NCI-H146 treated with DMSO at 0.1 percent for 48 hours (cell line): ENCODE data around the gene RBBP8.
"Not testable (repeated sequence)": the region's sequence is repeated elsewhere in the genome, so short reads cannot be mapped to it uniquely, and the experiment has no call there.

Experiments used
- DNase-seq: peaks from one replicate; lab custom pipeline; 2025; ENCODE audit not compliant: unreplicated experiment; lab: John Stamatoyannopoulos, UW

The RBBP8 gene

DNA sequence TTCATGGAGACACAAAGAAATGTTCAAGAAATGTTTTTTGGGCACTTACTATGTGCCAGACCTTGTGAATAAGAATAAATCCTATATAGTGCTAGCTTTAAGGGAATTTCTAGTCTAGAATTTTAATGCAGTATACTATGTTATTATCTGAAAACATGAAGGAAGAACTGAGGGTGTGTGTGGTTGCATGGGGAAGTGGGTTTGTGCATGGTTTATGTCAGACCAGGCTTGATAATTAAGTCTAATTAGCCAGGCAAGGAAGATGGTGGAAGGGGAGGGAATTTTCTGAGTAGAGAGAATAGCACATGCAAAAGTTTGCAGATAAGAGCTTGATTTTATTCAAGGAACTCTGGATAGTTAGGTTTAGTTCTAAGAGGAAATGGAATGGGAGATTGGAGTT lies 6.5 kb downstream of the RBBP8 start:
- DNase-seq = no peak

DNA sequence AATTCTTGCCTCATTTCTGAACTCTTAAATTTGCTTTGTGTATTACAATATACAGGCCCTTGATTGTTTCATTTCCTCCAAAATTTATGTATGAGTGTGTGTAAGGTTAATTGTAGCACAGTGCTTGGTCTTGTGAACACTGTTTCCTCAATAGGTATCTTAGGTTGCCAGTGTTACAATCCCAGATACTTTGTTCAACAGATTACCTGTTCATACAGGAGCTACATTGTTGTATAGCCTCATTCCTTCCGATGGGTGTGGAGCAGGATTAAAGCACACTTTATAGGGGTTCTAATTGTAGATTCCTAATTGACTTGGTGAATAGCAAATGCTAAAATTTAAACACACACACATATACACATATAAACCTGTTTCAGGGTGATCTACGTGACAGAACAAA lies 10.7 kb downstream of the RBBP8 start:
- DNase-seq = no peak

DNA sequence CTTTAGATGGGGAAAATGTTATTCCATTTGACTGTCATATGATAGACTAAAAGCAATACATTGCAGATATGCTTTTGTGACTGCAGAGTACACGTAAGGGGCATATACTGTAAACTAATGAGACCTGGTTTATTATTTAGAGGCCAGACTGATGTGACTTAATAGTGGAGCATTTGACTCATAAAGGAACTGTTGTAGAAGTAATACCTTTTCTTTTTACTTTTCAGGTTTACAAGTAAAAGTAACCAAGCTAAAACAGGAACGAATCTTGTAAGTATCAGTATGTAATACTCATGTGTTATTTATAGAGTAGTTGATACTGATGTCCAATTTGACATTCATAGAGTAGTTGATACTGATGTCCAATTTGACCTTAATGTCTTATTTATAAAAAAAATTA lies 13.1 kb downstream of the RBBP8 start:
- no peak for DNase-seq

DNA sequence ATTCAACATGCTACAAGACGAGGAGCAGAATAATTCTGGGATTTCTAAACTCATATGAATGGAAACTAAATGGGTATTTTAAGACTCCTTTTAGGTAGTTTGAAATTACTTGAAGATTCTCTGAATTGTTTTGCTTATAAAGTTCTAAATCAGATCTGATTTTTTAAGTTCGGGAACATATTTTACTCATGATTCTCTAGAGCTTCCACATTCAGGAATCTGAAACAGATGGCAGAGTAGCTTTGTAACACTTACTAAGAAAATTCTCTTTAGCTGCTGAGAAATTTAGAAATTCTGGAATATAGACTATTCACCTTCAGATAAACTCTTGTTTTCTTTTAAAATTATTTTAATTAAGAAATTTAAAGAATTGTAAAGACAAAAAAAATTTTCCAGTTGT lies 13.7 kb downstream of the RBBP8 start:
- no peak for DNase-seq

DNA sequence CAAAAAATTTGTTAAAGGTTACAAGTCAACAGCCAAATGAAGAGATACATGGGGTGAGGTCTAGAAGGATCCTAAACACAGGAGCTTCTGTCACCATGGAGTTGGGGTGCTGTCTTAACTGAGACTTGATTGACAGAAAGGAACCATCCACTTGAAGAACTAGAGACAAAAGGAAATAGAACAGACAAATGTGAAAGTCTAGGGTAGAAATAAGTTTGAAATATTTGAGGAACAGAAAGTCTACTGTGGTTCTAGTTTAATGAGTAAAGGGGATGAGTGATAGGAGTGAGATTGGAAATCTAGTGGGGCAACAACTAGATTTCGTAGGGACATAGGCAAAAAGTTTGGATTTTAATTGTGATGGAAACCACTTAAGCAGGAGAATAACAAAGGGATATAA lies 18.7 kb downstream of the RBBP8 start:
- no peak for DNase-seq

DNA sequence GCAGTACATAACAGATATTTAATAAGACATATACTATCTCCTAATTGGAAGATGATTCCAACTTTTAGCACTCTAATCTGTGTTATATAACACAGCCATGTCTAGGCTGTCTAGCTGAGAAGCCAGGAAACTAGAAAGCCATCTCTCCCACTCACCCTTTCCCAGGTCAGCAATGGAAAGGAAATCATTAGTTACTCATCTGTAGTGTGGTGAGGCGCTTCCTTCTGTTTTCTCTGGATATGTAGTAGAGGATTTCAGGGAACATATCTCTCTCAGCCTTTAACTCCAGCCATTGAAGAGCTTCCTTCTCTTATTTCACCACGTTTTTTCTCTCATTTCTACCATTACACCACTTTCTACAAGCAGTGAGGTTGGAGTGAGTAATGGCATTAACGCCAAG lies 19.4 kb downstream of the RBBP8 start:
- no peak for DNase-seq

DNA sequence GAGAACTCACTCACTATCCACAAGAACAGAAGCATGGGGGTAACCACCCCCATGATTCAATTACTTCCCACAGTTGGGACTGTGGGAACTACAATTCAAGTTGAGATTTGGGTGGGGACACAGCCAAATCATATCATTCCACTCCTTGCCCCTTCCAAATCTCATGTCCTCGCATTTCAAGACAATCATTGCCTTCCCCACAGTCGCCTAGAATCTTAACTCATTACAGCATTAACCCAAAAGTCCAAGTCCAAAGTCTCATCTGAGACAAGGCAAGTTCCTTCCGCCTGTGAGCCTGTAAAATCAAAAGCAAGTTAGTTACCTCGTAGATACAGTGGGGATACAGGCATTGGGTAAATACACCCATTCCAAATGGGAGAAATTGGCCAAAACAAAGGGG lies 20.9 kb downstream of the RBBP8 start:
- DNase-seq = not testable (repeated sequence)

DNA sequence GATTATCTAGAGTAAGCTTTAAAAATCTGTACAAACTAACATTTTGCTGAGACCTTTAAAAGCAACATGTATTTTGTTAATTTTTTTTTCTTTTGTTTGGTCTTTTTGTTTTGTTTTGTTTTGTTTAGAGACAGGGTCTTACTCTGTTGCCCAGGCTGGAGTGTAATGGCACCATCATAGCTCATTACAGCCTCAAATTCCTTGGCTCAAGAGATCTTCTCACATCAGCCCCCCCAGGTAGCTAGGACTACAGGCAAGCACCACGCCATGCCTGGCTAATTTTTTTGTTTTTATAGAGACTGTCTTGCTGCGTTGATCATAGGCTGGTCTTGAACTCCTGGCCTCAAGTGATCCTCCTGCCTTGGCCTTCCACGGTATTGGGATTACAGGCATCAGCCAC lies 23.1 kb downstream of the RBBP8 start:
- DNase-seq = no peak

DNA sequence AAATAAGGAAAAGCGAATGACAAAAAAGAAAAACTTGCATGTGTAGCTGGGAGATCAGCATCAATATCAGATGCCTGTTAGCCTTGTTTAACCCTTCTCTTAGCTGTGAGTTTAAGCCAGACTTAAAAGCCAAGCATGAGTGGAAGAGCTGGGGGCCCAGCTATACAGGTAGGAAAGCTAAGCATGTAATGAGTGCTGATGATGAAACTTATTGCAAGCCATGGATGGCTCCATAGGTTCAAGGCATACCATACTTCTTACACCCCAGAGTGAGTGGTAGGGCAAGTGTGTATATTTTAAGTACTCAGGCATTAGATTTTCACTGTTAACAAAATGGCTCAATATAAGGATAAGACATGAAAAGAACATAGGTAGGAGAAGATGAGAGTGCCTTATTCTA lies 28.0 kb downstream of the RBBP8 start:
- no peak for DNase-seq

DNA sequence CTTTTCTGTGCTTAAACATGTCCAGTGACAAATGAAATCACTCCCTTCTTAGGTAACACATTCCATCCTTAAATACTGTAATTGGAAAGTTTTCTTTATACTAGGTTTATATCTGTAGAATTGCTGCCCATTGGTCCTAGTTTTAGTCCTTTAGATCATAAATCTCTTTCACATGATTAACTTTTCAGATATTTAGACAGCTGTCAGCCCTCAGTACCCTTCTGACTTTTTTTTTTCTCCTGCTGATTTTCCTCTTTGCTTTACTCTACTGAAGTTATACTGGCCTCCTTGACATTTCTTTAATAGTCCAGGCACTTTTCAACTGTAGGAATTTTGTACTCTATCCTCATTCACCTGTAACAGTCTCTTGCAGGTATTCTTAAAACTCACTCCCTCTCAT lies 28.9 kb downstream of the RBBP8 start:
- DNase-seq = no peak

DNA sequence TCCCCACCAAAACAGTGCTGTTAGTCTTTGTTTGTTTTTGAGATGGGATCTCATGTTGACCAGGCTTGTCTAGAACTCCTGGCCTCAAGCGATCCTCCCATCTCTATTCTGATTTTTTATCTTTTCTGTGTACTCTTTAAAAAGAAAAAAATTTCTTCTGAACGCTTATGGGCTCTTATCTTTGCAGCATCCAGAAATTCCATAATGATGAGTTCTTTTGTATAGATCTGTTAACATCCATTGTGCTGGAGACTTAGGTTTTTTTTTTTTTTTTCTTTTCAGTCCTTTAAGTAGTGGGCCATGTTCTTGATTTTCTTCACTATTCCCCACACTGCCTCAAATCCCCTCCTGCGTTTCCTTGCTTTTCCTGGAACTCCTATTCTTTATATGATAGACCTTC lies 31.0 kb downstream of the RBBP8 start:
- no peak for DNase-seq

DNA sequence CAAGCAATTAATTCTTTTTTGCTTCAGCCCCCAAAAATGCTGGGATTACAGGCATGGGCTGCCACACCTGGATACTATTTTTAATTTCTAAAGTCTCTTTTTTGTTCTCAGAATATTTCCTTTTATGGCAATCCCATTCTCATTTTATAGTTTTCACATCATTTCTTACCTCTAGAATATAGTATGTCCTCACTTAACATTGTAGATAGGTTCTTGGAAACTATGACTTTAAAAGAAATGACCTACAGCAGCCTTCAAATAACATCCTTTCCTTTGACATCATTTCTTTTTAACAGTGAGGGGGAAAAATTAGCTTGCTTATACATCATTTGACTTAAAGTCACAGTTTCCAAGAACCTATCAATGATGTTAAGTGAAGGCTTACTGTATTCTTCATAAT lies 31.6 kb downstream of the RBBP8 start:
- DNase-seq = no peak

DNA sequence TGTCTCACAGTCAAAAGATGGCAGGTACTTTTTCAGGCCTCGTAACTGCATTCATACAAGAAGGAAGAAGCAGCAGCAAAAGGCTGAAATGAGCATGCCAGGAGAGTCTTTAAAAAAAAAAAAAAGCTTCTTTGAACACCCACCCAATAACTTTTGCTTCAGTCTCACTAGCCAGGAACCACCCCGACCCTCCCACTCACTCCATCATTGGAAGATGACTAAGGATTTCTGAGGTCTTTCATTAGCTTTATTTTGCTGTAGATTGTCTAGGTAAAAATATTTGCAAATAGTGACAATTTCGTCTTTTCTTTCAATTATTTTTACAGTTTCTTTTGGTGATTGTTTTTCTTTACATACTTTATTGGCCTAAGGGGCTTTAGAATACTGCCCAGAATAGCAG lies 37.9 kb downstream of the RBBP8 start:
- DNase-seq = no peak

DNA sequence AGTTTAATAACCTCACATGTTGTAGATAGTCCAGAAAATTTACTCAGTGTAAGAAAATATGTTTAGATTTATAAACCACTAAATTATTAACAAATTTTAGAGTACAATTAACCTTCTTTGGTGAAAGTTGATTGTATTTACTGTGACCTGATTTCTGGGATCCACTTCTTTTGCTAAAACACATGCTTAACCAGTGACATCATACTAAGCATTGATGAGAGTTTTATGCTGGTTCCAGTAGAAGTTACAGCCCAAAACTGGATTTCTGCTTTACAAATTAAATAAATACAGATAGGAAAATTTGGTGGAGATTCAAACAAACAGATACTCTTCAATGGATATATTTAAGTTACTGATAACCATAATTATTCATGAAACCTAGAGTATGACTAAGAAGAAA lies 40.9 kb downstream of the RBBP8 start:
- no peak for DNase-seq

DNA sequence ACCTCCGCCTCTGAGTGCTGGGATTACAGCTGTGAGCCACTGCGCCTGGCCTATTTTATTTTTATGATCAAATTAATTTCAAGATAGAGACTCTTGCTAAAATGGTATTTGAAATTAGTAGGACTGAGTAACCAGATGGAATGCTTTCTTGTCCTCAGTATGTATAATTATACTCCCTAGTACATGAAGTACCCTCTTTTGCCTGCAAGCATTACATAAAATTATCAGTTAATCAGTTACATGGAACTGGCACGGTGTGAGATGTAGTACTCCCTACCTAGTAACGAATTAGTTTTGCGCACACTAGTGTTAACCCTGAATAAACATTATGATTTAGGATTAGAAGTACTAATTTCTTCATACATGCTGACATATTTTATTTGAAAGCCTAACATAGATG lies 41.6 kb downstream of the RBBP8 start:
- DNase-seq = no peak

DNA sequence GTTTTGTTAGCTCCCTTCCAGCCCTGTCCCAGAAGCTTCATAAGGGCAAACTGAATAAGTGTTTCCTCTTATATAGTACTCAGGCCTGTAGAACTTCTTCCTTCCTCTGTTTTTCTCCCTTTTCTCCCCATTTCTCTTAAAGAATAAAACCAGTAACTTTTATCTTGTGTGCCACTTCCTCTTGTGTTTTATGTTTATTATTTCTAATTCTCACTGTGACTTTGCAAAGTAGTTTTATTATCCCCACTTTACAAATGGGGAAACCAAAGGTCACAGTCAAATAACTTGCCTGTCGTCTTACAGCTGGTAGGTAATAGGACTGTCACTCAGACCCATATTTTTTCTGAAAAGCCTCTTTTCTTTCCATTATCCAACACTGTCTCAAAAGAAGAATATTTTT lies 42.4 kb downstream of the RBBP8 start:
- no peak for DNase-seq

DNA sequence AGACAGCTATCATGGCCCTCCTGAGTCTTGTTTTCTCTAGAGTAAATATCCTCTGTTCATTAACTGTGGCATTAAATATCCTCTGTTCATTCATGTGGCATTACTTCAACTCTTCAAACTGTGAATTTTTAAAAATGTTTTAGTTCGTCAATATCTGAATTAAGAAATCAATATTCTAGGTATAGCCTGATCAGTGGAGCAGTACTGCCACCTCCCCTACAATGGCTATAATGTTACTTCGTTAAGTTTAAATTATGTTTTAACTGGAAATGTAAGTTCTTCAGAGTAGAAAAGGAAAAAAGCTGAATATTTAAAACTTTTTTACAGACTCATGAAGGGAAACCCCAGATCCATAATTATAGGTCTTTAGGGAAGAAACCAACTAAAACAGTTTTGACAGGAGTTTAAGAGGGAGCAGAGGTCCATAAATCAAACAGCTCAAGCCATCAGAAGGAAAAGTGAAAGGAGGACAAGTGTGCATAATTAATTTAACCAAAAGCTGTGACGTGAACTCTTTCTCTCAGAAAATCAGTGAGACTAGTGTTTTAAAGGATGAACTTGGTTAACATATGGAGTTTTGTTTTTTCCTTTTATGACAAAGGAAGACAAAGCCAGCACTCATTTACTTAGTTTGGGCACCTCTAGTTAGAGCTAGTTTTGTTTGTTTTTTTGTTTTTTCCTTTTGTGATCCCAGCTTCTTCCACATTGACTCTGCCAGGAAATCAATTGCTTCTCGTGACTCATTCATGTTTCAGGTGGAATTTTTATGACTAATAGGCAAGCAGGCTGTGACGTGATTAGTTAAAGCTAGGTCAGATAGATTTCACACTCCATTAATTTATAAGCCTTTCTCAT lies 44.9 kb downstream of the RBBP8 start:
- DNase-seq = no peak

DNA sequence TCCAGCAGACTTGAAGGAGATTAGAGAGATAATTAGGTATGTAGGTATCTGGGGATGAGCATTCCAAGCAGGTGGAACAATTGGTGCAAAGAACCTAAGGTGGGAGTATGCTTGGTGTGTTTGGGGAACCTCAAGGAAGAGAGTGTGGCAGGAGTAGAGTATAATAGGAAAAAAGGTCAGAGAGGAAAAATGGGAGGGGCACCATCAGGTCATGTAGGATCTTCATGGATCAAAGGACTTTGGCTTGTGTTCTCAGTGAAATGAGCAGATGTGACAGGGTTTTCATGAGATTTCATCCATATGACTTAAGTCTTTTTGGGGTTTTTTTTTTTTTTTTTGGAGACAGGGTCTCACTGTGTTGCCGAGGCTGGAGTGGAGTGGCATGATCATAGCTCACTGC lies 47.3 kb downstream of the RBBP8 start:
- no peak for DNase-seq

DNA sequence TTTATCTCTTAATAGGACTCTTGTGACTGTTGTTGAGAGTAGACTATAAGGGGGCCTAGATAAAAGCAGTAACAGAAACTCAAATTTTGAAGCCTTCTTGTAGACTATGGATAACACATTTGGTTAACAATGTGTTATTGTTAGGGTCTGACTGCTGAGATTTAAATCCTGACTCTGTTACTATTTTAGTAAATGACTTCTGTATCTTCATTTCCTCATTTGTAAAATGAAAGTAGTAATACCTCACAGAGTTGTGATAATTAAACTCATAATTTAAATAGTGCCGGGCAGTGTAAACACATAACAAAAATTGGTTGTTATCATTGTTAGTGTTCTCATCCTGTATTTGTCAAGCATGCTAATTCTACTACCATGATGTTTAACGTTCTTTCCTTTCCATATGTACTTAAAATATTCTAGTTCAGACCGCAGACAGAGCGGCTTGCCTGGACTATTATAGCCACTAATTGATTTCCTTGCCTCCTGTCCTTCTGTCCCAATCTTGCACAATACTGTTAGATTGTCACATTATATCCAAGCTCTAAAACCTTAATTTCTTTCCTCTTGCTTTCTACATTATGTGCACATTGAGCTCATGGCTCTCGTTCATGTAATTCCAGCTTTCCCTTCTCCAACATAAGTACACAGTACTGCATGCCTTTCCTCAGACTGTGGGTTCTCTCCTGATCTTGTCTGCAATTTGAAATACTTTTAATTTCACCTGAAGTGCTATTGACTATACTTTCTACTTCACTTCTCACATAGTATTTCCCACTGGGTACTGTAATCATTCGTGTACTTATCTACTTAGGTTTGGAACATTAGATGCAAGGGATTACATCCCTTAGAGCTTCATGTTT lies 48.4 kb downstream of the RBBP8 start:
- DNase-seq = no peak

DNA sequence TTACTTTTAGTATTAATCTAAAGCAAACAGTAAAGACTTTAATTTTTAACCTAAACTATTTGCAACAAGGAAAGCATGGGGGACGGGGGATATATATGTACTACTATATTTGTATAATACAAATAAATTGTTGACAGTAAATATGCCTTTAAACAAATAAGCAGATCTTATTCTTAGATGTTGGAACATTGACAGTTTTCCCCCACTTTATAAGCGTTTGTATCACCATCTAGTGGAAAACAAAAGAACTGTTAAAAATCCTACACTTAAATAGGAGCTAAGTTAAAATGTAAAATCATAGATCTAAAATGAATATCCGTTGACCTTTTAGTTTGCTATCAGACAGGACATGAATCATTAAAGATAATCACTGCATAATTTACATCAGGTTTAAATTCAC lies 50.0 kb downstream of the RBBP8 start:
- DNase-seq = peak; percentile 15

DNA sequence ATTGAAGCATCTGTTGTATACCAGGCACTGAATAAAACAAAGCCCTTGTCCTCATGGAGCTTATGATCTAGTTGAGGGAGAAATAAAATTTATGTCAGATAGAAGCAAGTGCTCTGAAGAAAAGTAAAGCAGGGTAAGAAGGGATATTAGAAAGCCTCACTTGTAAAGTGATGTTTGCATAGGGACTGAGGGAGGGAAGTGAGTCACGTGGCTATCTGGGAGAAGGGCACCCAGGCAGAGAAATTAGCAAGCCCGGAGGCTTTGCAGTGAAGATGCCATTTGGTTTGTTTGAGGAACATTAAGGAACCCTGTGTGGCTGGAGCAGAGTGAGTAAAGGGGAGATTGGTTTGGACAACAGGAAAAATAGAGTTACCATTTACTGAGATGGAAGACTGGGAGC lies 52.1 kb downstream of the RBBP8 start:
- no peak for DNase-seq

DNA sequence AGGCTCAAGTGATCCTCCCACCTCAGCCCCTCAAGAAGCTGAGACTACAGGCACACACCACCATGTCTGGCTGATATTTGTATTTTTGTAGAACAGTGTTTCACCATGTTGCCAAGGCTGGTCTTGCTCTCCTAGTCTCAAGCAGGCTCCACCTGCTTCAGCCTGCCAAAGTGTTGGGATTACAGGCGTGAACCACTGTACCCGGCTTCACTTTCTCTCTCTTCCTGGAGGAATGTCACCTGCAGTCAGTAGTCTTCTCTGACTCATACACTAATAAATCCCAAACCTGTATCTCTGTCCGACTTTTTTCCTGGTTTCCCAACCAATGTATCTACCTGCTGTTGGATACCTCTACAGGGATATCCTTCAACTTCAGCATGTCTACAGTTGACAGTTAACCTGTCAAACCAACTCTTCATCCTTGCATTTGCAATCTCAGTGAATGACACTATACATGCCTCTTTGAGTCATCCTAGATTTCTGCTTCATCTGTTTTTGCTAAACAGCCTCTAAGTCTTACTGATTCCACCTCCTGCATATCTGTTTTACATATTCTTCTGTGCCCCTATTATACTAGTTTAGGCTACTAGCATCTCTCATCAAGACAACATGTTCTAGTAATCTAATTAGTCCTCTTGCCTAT lies 54.5 kb downstream of the RBBP8 start:
- DNase-seq = no peak
